HK-2 (cell line): ENCODE measurements around the gene ISX.

Experiments
- DNase-seq: peaks from one replicate; pipeline ENCODE4 v3.0.0-alpha.2; 2018; ENCODE audit not compliant: unreplicated experiment

Gene ISX

GRCh38 chr22:35113341-35113740 lies 47.4 kb downstream of the ISX start:
- DNase-seq, result no peak

GRCh38 chr22:35114131-35114980 lies 48.4 kb downstream of the ISX start:
- DNase-seq, result no peak

GRCh38 chr22:35115515-35115914 lies 49.6 kb downstream of the ISX start:
- DNase-seq, result no peak

GRCh38 chr22:35116269-35116668 lies 50.3 kb downstream of the ISX start:
- DNase-seq, result no peak

- no peak for DNase-seq
Measured at GRCh38 chr22:35116817-35117216, 50.9 kb downstream of the ISX start.

GRCh38 chr22:35119494-35119893 lies 53.5 kb downstream of the ISX start:
- DNase-seq, result no peak

GRCh38 chr22:35124691-35125219 lies 58.8 kb downstream of the ISX start:
- DNase-seq, result no peak

- DNase-seq, result no peak
Measured at GRCh38 chr22:35126993-35127392, 61.0 kb downstream of the ISX start.

- no peak for DNase-seq
Measured at GRCh38 chr22:35128637-35129036, 62.7 kb downstream of the ISX start.

- no peak for DNase-seq
Measured at GRCh38 chr22:35131525-35132000, 65.6 kb downstream of the ISX start.

GRCh38 chr22:35132568-35132967 lies 66.6 kb downstream of the ISX start:
- DNase-seq, result no peak

- no peak for DNase-seq
Measured at GRCh38 chr22:35133702-35134380, 67.9 kb downstream of the ISX start.

GRCh38 chr22:35134637-35135036 lies 68.7 kb downstream of the ISX start:
- DNase-seq, result no peak

- no peak for DNase-seq
Measured at GRCh38 chr22:35135165-35135564, 69.2 kb downstream of the ISX start.
